Ishikawa (cell line): ENCODE measurements around the gene GGTLC2.

Experiments
- CREB1 ChIP-seq: IDR thresholded peaks from 2 replicates; pipeline ENCODE4 v1.6.1; 2012; ENCODE audit warnings: low read depth
- EGR1 ChIP-seq: IDR thresholded peaks from 2 replicates; pipeline ENCODE4 v1.6.1; 2012
- FOXM1 ChIP-seq: IDR thresholded peaks from 2 replicates; pipeline ENCODE4 v1.6.1; 2012; ENCODE audit warnings: low read depth, borderline replicate concordance
- MAX ChIP-seq: IDR thresholded peaks from 2 replicates; pipeline ENCODE4 v1.6.1; 2012
- NFIC ChIP-seq: IDR thresholded peaks from 2 replicates; pipeline ENCODE4 v1.6.1; 2012
- RAD21 ChIP-seq: IDR thresholded peaks from 2 replicates; pipeline ENCODE4 v1.6.1; 2012; ENCODE audit warnings: low read depth
- REST ChIP-seq: IDR thresholded peaks from 2 replicates; pipeline ENCODE4 v1.6.1; 2012; ENCODE audit warnings: low read depth, mild to moderate bottlenecking
- TAF1 ChIP-seq: IDR thresholded peaks from 2 replicates; pipeline ENCODE4 v1.6.1; 2012; ENCODE audit warnings: low read depth, mild to moderate bottlenecking
- TCF12 ChIP-seq: IDR thresholded peaks from 2 replicates; pipeline ENCODE4 v1.6.1; 2012; ENCODE audit warnings: low read depth
- TEAD4 ChIP-seq: IDR thresholded peaks from 2 replicates; pipeline ENCODE4 v1.6.1; 2012
- USF1 ChIP-seq: IDR thresholded peaks from 2 replicates; pipeline ENCODE4 v1.6.1; 2012
- YY1 ChIP-seq: IDR thresholded peaks from 2 replicates; pipeline ENCODE4 v1.6.1; 2012; ENCODE audit warnings: low read depth
- ZBTB7A ChIP-seq: IDR thresholded peaks from 2 replicates; pipeline ENCODE4 v1.6.1; 2012; ENCODE audit warnings: low read depth

GGTLC2 gene

GRCh38 chr22:22694106-22694505, 49.7 kb downstream of the GGTLC2 start:
- TF ChIP-seq TCF12, result no peak
- TF ChIP-seq TEAD4, result no peak
- TF ChIP-seq REST, result no peak
- TF ChIP-seq CREB1, result no peak
- no peak for TF ChIP-seq ZBTB7A
- no peak for TF ChIP-seq RAD21
- no peak for TF ChIP-seq FOXM1
- no peak for TF ChIP-seq NFIC
- TF ChIP-seq USF1, result no peak
- TF ChIP-seq EGR1, result no peak
- no peak for TF ChIP-seq YY1
- TF ChIP-seq MAX, result no peak

GRCh38 chr22:22696104-22696503, 51.7 kb downstream of the GGTLC2 start:
- TF ChIP-seq ZBTB7A (no peak), TAF1 (no peak), EGR1 (no peak), RAD21 (no peak), TEAD4 (no peak), USF1 (no peak), YY1 (no peak), TCF12 (no peak), NFIC (no peak), CREB1 (no peak), REST (no peak)
